Breast epithelium (tissue), 3 donors: ENCODE measurements around the gene PIAS1.

ENCODE experiments used
- POLR2AphosphoS5 ChIP-seq, 3 donors: sonication (generic); formaldehyde crosslinking; IDR thresholded peaks; one replicate each; pipeline ENCODE4 v1.6.1; 2017; ENCODE audit warnings: antibody characterized with exemption in 3 of 3
- TF ChIP-seq, protein P1 (sequence below), 3 donors: fragments of 450-650 bp; IDR thresholded peaks; one replicate each; pipeline ENCODE4 v1.5.1; 2016 to 2017; ENCODE audit warnings: antibody characterized with exemption in 3 of 3, mild to moderate bottlenecking in 3 of 3, moderate library complexity in 3 of 3

DNA sequence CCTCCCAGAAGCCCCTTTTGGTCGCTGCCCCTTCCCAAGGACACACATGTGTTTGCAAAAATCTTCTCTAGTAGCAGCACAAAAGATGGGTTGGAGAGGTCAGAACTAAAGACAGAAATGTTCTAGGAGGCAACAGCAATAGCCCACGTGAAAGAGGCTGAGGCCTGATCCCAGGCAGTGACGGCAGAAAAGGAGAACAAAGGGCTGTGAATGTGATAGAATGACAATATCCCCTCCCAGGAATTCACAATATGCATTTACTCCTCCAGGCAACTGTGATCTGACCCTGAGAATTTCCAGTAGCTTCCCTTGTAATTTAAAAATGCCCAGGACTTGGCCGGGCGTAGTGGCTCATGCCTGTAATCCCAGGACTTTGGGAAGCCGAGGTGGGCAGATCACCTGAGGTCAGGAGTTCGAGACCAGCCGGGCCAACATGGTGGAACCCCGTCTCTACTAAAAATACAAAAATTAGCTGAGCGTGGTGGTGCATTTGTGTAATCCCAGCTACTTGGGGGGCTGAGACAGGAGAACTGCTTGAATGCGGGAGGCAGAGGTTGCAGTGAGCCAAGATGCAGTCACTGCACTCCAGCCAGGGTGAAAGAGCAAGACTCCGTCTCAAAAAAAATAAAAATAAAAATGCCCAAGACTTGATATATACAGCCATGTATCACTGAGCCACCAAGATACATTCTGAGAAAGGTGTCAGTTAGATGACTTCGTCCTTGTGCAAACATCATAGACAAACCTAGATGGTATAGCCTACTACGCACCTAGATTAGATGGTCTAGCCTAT lies 43.6 kb upstream of the PIAS1 start:
- no peak for TF ChIP-seq POLR2AphosphoS5 (IDR thresholded peaks at IDR 0.05)
- TF ChIP-seq, protein P1, sequence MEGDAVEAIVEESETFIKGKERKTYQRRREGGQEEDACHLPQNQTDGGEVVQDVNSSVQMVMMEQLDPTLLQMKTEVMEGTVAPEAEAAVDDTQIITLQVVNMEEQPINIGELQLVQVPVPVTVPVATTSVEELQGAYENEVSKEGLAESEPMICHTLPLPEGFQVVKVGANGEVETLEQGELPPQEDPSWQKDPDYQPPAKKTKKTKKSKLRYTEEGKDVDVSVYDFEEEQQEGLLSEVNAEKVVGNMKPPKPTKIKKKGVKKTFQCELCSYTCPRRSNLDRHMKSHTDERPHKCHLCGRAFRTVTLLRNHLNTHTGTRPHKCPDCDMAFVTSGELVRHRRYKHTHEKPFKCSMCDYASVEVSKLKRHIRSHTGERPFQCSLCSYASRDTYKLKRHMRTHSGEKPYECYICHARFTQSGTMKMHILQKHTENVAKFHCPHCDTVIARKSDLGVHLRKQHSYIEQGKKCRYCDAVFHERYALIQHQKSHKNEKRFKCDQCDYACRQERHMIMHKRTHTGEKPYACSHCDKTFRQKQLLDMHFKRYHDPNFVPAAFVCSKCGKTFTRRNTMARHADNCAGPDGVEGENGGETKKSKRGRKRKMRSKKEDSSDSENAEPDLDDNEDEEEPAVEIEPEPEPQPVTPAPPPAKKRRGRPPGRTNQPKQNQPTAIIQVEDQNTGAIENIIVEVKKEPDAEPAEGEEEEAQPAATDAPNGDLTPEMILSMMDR (IDR thresholded peaks at IDR 0.05), result no peak
